SK-N-SH treated with all-trans-retinoic acid at 6 μM for 48 hours (cell line): Measurements from ENCODE around the gene ZNF221.

Experiments
- ATAC-seq: fragments of 200-7000 bp; cut with Tn5 transposase; 3 replicates; pipeline ENCODE4 v1.9.1; 2020; ENCODE audit warnings: mild to moderate bottlenecking, moderate library complexity
- ARNTL ChIP-seq: fragments of 450-650 bp; formaldehyde crosslinking; IDR thresholded peaks from 2 replicates; pipeline ENCODE4 v1.5.0; 2020; ENCODE audit warnings: low read depth, mild to moderate bottlenecking, moderate library complexity, borderline replicate concordance
- BACH2 ChIP-seq: fragments of 250-450 bp; sonication (Bioruptor Pico); IDR thresholded peaks from 2 replicates; pipeline ENCODE4 v1.9.0; 2021; ENCODE audit warnings: mild to moderate bottlenecking, borderline replicate concordance
- CREB5 ChIP-seq: fragments of 250-450 bp; sonication (Bioruptor Pico); IDR thresholded peaks from 2 replicates; pipeline ENCODE4 v1.5.1; 2020; ENCODE audit warnings: low read depth, mild to moderate bottlenecking, moderate library complexity
- CSDC2 ChIP-seq: fragments of 250-450 bp; sonication (Bioruptor Pico); IDR thresholded peaks from 2 replicates; pipeline ENCODE4 v1.5.0; 2020; ENCODE audit warnings: mild to moderate bottlenecking, moderate library complexity
- ESRRG ChIP-seq: fragments of 250-450 bp; sonication (Bioruptor Pico); IDR thresholded peaks from 2 replicates; pipeline ENCODE4 v1.6.1; 2021; ENCODE audit warnings: mild to moderate bottlenecking
- GLIS3 ChIP-seq: fragments of 250-450 bp; sonication (Bioruptor Pico); IDR thresholded peaks from 2 replicates; pipeline ENCODE4 v1.5.0; 2020; ENCODE audit warnings: mild to moderate bottlenecking, moderate library complexity
- OSR1 ChIP-seq: fragments of 250-450 bp; sonication (Bioruptor Pico); IDR thresholded peaks from 2 replicates; pipeline ENCODE4 v1.8.0; 2022; ENCODE audit warnings: moderate library complexity, mild to moderate bottlenecking, inconsistent platforms
- POU6F1 ChIP-seq: fragments of 250-450 bp; sonication (Bioruptor Pico); IDR thresholded peaks from 2 replicates; pipeline ENCODE4 v1.8.0; 2021; ENCODE audit warnings: low read depth, mild to moderate bottlenecking, moderate library complexity, borderline replicate concordance
- PPARA ChIP-seq: fragments of 250-450 bp; sonication (Bioruptor Pico); IDR thresholded peaks from 2 replicates; pipeline ENCODE4 v1.5.0; 2020; ENCODE audit warnings: mild to moderate bottlenecking, borderline replicate concordance
- RARB ChIP-seq: fragments of 250-450 bp; sonication (Bioruptor Pico); IDR thresholded peaks from 2 replicates; pipeline ENCODE4 v1.8.0; 2021; ENCODE audit warnings: mild to moderate bottlenecking, moderate library complexity
- SNAI2 ChIP-seq: fragments of 250-450 bp; sonication (Bioruptor Pico); IDR thresholded peaks from 2 replicates; pipeline ENCODE4 v1.5.0; 2020; ENCODE audit warnings: mild to moderate bottlenecking, moderate library complexity
- TCF4 ChIP-seq: fragments of 250-450 bp; sonication (Bioruptor Pico); IDR thresholded peaks from 2 replicates; pipeline ENCODE4 v1.8.0; 2021; ENCODE audit warnings: mild to moderate bottlenecking, moderate library complexity, borderline replicate concordance
- TOX ChIP-seq: fragments of 250-450 bp; sonication (Bioruptor Pico); IDR thresholded peaks from 2 replicates; pipeline ENCODE4 v1.8.0; 2021; ENCODE audit warnings: mild to moderate bottlenecking, moderate library complexity, borderline replicate concordance
- TSHZ2 ChIP-seq: fragments of 250-450 bp; sonication (Bioruptor Pico); IDR thresholded peaks from 2 replicates; pipeline ENCODE4 v1.5.0; 2020; ENCODE audit warnings: mild to moderate bottlenecking, moderate library complexity
- ZC3H10 ChIP-seq: fragments of 250-450 bp; sonication (Bioruptor Pico); IDR thresholded peaks from 2 replicates; pipeline ENCODE4 v1.5.1; 2021; ENCODE audit warnings: mild to moderate bottlenecking, moderate library complexity
- ZFP3 ChIP-seq: fragments of 250-450 bp; sonication (Bioruptor Pico); IDR thresholded peaks from 2 replicates; pipeline ENCODE4 v1.5.0; 2020; ENCODE audit warnings: mild to moderate bottlenecking, moderate library complexity
- ZFP30 ChIP-seq: fragments of 450-650 bp; formaldehyde crosslinking; IDR thresholded peaks from 2 replicates; pipeline ENCODE4 v1.5.0; 2022; ENCODE audit warnings: mild to moderate bottlenecking, moderate library complexity
- ZNF565 ChIP-seq: fragments of 450-650 bp; formaldehyde crosslinking; conservative IDR thresholded peaks from 2 replicates; pipeline ENCODE4 v1.5.0; 2020; ENCODE audit warnings: low read depth, mild to moderate bottlenecking, moderate library complexity
- ZNF70 ChIP-seq: fragments of 450-650 bp; formaldehyde crosslinking; IDR thresholded peaks from 2 replicates; pipeline ENCODE4 v1.5.0; 2020; ENCODE audit warnings: mild to moderate bottlenecking, moderate library complexity
- ZNF8 ChIP-seq: fragments of 450-650 bp; formaldehyde crosslinking; IDR thresholded peaks from 2 replicates; pipeline ENCODE4 v1.5.0; 2020; ENCODE audit warnings: mild to moderate bottlenecking, moderate library complexity
- TF ChIP-seq, protein P1 (sequence below): fragments of 250-450 bp; sonication (Bioruptor Pico); IDR thresholded peaks from 2 replicates; pipeline ENCODE4 v1.8.0; 2020; ENCODE audit warnings: mild to moderate bottlenecking, moderate library complexity, borderline replicate concordance

Gene ZNF221

GRCh38 chr19:43923875-43924274 lies 27.2 kb upstream of the ZNF221 start:
- no peak for ATAC-seq
- no peak for TF ChIP-seq ZNF70 (CRISPR knock-in tag)
- no peak for TF ChIP-seq CREB5 (CRISPR knock-in tag)
- no peak for TF ChIP-seq ZC3H10 (CRISPR knock-in tag)
- TF ChIP-seq ZFP3 (CRISPR knock-in tag), result no peak
- TF ChIP-seq CSDC2, result no peak
- no peak for TF ChIP-seq ZNF565 (CRISPR knock-in tag)
- no peak for TF ChIP-seq ARNTL (CRISPR knock-in tag)
- TF ChIP-seq TSHZ2 (CRISPR knock-in tag), result no peak
- no peak for TF ChIP-seq GLIS3
- TF ChIP-seq ESRRG (CRISPR knock-in tag), result no peak
- no peak for TF ChIP-seq ZNF8 (CRISPR knock-in tag)
- TF ChIP-seq TCF4 (CRISPR knock-in tag), result no peak
- TF ChIP-seq OSR1 (CRISPR knock-in tag), result no peak
- no peak for TF ChIP-seq BACH2 (CRISPR knock-in tag)
- TF ChIP-seq PPARA, result no peak
- no peak for TF ChIP-seq POU6F1 (CRISPR knock-in tag)
- no peak for TF ChIP-seq RARB (CRISPR knock-in tag)

GRCh38 chr19:43928820-43929219 lies 22.2 kb upstream of the ZNF221 start:
- TF ChIP-seq ZC3H10 (CRISPR knock-in tag), result no peak
- TF ChIP-seq TCF4 (CRISPR knock-in tag), result no peak
- no peak for TF ChIP-seq ZNF8 (CRISPR knock-in tag)
- TF ChIP-seq RARB (CRISPR knock-in tag), result no peak
- TF ChIP-seq POU6F1 (CRISPR knock-in tag), result no peak
- TF ChIP-seq PPARA, result no peak
- TF ChIP-seq CREB5 (CRISPR knock-in tag), result no peak
- no peak for TF ChIP-seq CSDC2
- no peak for TF ChIP-seq ZFP3 (CRISPR knock-in tag)
- no peak for TF ChIP-seq GLIS3
- TF ChIP-seq SNAI2 (CRISPR knock-in tag), result no peak
- no peak for TF ChIP-seq OSR1 (CRISPR knock-in tag)
- TF ChIP-seq, protein P1, sequence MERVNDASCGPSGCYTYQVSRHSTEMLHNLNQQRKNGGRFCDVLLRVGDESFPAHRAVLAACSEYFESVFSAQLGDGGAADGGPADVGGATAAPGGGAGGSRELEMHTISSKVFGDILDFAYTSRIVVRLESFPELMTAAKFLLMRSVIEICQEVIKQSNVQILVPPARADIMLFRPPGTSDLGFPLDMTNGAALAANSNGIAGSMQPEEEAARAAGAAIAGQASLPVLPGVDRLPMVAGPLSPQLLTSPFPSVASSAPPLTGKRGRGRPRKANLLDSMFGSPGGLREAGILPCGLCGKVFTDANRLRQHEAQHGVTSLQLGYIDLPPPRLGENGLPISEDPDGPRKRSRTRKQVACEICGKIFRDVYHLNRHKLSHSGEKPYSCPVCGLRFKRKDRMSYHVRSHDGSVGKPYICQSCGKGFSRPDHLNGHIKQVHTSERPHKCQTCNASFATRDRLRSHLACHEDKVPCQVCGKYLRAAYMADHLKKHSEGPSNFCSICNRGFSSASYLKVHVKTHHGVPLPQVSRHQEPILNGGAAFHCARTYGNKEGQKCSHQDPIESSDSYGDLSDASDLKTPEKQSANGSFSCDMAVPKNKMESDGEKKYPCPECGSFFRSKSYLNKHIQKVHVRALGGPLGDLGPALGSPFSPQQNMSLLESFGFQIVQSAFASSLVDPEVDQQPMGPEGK (CRISPR knock-in tag), result no peak
- TF ChIP-seq ZFP30 (CRISPR knock-in tag), result no peak
- TF ChIP-seq ESRRG (CRISPR knock-in tag), result no peak
- TF ChIP-seq ZNF565 (CRISPR knock-in tag), result no peak
- no peak for TF ChIP-seq TSHZ2 (CRISPR knock-in tag)
- no peak for TF ChIP-seq TOX
- ATAC-seq, result no peak
